MM.1S (cell line): ENCODE results near the gene TRMT61B.

Source experiments
- DNase-seq: peaks from one replicate; pipeline ENCODE4 v3.0.0-alpha.2; 2015
- H2AFZ ChIP-seq: fragments of 300-600 bp; sonication (generic); 2 replicates; pipeline ENCODE4 v1.6.0; 2016; ENCODE audit warnings: antibody characterized with exemption, low read length
- H3F3A ChIP-seq: fragments of 300-600 bp; sonication (generic); 2 replicates; pipeline ENCODE4 v1.6.1; 2016; ENCODE audit warnings: mild to moderate bottlenecking, antibody characterized with exemption, low read length, moderate library complexity, mixed read lengths; ENCODE audit not compliant: insufficient read depth
- H3K27ac ChIP-seq: fragments of 300-600 bp; sonication (generic); 2 replicates; pipeline ENCODE4 v1.5.1; 2016; ENCODE audit warnings: mild to moderate bottlenecking, low read length
- H3K27me3 ChIP-seq: fragments of 300-600 bp; sonication (generic); replicated peaks from 2 replicates; pipeline ENCODE4 v1.6.0; 2016; ENCODE audit warnings: low read length; ENCODE audit not compliant: insufficient read depth
- H3K36me3 ChIP-seq: fragments of 300-600 bp; sonication (generic); replicated peaks from 2 replicates; pipeline ENCODE4 v1.6.1; 2016; ENCODE audit warnings: mild to moderate bottlenecking, low read length, mixed read lengths; ENCODE audit not compliant: insufficient read depth
- H3K4me1 ChIP-seq: fragments of 300-600 bp; sonication (generic); 2 replicates; pipeline ENCODE4 v1.6.1; 2016; ENCODE audit warnings: low read length, mixed read lengths
- H3K4me2 ChIP-seq: fragments of 300-600 bp; sonication (generic); 2 replicates; pipeline ENCODE4 v1.6.0; 2016; ENCODE audit warnings: low read depth, low read length
- H3K4me3 ChIP-seq: fragments of 300-600 bp; sonication (generic); 2 replicates; pipeline ENCODE4 v1.5.1; 2016; ENCODE audit warnings: low read length, mixed read lengths
- H3K79me2 ChIP-seq: fragments of 300-600 bp; sonication (generic); 2 replicates; pipeline ENCODE4 v1.6.1; 2016; ENCODE audit warnings: mixed run types, low read length, mixed read lengths
- H3K9ac ChIP-seq: fragments of 300-600 bp; sonication (generic); 2 replicates; pipeline ENCODE4 v1.6.1; 2016; ENCODE audit warnings: low read length, mixed read lengths
- H3K9me2 ChIP-seq: fragments of 300-600 bp; sonication (generic); replicated peaks from 2 replicates; pipeline ENCODE4 v1.6.1; 2016; ENCODE audit warnings: mild to moderate bottlenecking, low read length, mixed read lengths; ENCODE audit not compliant: insufficient read depth
- H3K9me3 ChIP-seq: fragments of 300-600 bp; sonication (generic); replicated peaks from 2 replicates; pipeline ENCODE4 v1.6.1; 2016; ENCODE audit warnings: mild to moderate bottlenecking, low read length, mixed read lengths; ENCODE audit not compliant: insufficient read depth
- H4K20me1 ChIP-seq: fragments of 300-600 bp; sonication (generic); 2 replicates; pipeline ENCODE4 v1.6.1; 2016; ENCODE audit warnings: mild to moderate bottlenecking, low read length, moderate library complexity, mixed read lengths; ENCODE audit not compliant: insufficient read depth
- EZH2 ChIP-seq: fragments of 300-600 bp; sonication (generic); optimal IDR thresholded peaks from 2 replicates; pipeline ENCODE3; 2017; ENCODE audit warnings: low read depth, mild to moderate bottlenecking, antibody characterized with exemption, low read length, mixed read lengths
- EZH2phosphoT487 ChIP-seq: fragments of 300-600 bp; sonication (generic); IDR thresholded peaks from 2 replicates; pipeline ENCODE4 v1.6.1; 2018; ENCODE audit warnings: antibody characterized with exemption, low read length
- TF ChIP-seq, protein P1 (sequence below): fragments of 300-600 bp; sonication (generic); IDR thresholded peaks from 2 replicates; pipeline ENCODE4 v1.5.1; 2016; ENCODE audit warnings: antibody characterized with exemption, low read length, mixed read lengths

TRMT61B gene

DNA sequence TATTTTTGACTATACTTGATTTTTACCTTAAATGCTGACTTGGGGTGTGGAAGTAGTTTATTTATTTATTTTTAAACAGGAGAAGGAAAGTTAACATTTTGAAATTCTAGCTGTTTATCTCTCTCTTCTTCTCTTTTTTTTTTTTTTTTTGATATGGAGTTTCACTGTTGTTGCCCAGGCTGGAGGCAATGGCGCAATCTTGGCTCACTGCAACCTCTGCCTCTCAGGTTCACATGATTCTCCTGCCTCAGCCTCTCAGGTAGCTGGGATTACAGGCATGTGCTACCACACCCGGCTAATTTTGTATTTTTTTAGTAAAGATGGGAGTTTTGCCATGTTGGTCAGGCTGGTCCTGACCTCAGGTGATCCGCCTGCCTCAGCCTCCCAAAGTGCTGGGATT lies 35.4 kb upstream of the TRMT61B start:
- Histone ChIP-seq H3F3A (no peaks in the 10 kb centered on the region), H2AFZ (no peak overlapping the region), H3K27ac (no peak overlapping the region), H3K9ac (no peak overlapping the region), H3K4me2 (no peak overlapping the region), H3K4me1 (no peaks in the 10 kb centered on the region), H3K36me3 (peaks cover 18% of the 10 kb centered on the region; the same call in 1 of the 2 replicates), H3K9me3 (no peaks in the 10 kb centered on the region), H4K20me1 (peaks cover 47% of the 10 kb centered on the region), H3K9me2 (no peaks in the 10 kb centered on the region), H3K4me3 (no peak overlapping the region), H3K79me2 (peaks cover 98% of the 10 kb centered on the region), H3K27me3 (no peaks in the 10 kb centered on the region)
- DNase-seq: no peak
- TF ChIP-seq EZH2phosphoT487 (no peak), EZH2 (no peak)
- TF ChIP-seq, protein P1, sequence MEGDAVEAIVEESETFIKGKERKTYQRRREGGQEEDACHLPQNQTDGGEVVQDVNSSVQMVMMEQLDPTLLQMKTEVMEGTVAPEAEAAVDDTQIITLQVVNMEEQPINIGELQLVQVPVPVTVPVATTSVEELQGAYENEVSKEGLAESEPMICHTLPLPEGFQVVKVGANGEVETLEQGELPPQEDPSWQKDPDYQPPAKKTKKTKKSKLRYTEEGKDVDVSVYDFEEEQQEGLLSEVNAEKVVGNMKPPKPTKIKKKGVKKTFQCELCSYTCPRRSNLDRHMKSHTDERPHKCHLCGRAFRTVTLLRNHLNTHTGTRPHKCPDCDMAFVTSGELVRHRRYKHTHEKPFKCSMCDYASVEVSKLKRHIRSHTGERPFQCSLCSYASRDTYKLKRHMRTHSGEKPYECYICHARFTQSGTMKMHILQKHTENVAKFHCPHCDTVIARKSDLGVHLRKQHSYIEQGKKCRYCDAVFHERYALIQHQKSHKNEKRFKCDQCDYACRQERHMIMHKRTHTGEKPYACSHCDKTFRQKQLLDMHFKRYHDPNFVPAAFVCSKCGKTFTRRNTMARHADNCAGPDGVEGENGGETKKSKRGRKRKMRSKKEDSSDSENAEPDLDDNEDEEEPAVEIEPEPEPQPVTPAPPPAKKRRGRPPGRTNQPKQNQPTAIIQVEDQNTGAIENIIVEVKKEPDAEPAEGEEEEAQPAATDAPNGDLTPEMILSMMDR: no peak

DNA sequence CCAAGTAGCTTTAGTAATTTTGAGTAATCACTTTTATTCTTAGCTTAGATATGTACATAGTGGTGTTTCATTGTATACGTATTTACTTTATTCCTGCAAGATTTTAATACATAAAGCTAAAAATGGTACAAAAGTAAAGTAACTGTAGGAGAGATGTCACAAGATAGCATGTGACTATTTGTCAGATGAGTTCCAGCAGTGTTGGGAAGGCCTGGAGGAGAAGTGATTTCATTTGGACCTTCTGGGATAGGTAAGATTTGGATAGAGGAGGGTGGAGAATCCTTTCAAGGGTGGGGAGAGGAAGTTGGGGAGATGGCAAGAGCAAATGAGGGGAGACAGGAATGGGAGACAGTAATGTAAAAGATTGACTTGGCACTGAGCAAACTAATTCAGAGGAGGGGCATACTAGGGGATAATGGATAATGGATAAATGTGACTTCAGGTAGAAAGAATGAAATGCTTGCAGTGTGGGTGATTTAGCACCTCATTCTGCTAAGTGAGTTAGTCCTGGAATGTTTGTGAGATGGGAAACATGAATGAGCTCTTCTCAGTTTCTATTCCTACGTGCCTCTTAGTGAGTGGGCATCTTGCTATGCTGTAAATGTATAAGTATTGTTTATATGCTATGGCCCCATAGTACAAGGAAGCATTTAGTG lies 34.8 kb upstream of the TRMT61B start:
- Histone ChIP-seq H3K27me3 (no peaks in the 10 kb centered on the region), H3K4me1 (no peaks in the 10 kb centered on the region), H3K36me3 (peaks cover 14% of the 10 kb centered on the region; the same call in 1 of the 2 replicates), H3F3A (no peaks in the 10 kb centered on the region), H3K79me2 (peaks cover 100% of the 10 kb centered on the region), H3K4me2 (no peak overlapping the region), H4K20me1 (peaks cover 49% of the 10 kb centered on the region), H3K9me3 (no peaks in the 10 kb centered on the region), H2AFZ (no peak overlapping the region), H3K9ac (no peak overlapping the region), H3K4me3 (no peak overlapping the region), H3K27ac (no peak overlapping the region), H3K9me2 (no peaks in the 10 kb centered on the region)
- TF ChIP-seq, protein P1: no peak
- TF ChIP-seq EZH2phosphoT487 (no peak), EZH2 (no peak)
- DNase-seq: no peak

DNA sequence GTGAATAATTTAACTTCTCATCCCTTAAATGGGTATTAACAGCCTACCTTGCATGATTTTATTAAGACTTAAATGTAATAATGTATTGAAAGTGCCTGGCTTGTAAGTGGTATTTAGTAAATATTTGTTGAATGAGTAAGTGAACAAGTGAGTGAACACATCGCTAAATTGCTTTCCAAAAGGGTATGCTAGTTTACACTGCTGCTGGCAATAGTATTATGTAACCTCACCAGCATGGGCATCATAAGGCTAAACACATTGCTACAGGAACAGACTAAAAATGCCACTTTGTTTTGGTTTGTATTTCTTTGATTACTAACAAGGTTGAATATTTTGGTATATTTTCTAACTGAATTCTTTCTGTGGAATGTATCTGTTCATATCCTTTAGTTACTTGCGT lies 34.2 kb upstream of the TRMT61B start:
- DNase-seq: no peak
- Histone ChIP-seq H2AFZ (no peak overlapping the region), H3K9me3 (no peaks in the 10 kb centered on the region), H3K4me2 (no peak overlapping the region), H3K27ac (no peak overlapping the region), H3K4me1 (no peaks in the 10 kb centered on the region), H3K36me3 (peaks cover 14% of the 10 kb centered on the region; the same call in 1 of the 2 replicates), H3K4me3 (no peak overlapping the region), H3K9ac (no peak overlapping the region), H3K79me2 (peaks cover 100% of the 10 kb centered on the region), H3K27me3 (no peaks in the 10 kb centered on the region), H4K20me1 (peaks cover 54% of the 10 kb centered on the region), H3K9me2 (no peaks in the 10 kb centered on the region), H3F3A (no peaks in the 10 kb centered on the region)
- TF ChIP-seq, protein P1: no peak
- TF ChIP-seq EZH2phosphoT487: no peak
- TF ChIP-seq EZH2: no peak
